Gastrocnemius medialis (tissue), 4 donors: ENCODE measurements around the gene NBEA.

Source experiments
- POLR2A ChIP-seq, 2 donors: fragments of 450-650 bp; IDR thresholded peaks; one replicate each; pipeline ENCODE4 v1.6.1; 2017; ENCODE audit warnings: antibody characterized with exemption in 2 of 2, mild to moderate bottlenecking in 2 of 2, moderate library complexity in 2 of 2
- TF ChIP-seq, protein P1 (sequence below), 5 experiments: fragments of 450-650 bp in 3 of 5; fragments of 200-600 bp in 2 of 5; sonication (generic) in 2 of 5; IDR thresholded peaks in 4 of 5; conservative IDR thresholded peaks in 1 of 5; 1 replicate in 4 of 5; 2 replicates in 1 of 5; pipeline ENCODE4 v1.5.1; 2016 to 2019; ENCODE audit warnings: antibody characterized with exemption in 5 of 5, mild to moderate bottlenecking in 3 of 5, moderate library complexity in 3 of 5

DNA sequence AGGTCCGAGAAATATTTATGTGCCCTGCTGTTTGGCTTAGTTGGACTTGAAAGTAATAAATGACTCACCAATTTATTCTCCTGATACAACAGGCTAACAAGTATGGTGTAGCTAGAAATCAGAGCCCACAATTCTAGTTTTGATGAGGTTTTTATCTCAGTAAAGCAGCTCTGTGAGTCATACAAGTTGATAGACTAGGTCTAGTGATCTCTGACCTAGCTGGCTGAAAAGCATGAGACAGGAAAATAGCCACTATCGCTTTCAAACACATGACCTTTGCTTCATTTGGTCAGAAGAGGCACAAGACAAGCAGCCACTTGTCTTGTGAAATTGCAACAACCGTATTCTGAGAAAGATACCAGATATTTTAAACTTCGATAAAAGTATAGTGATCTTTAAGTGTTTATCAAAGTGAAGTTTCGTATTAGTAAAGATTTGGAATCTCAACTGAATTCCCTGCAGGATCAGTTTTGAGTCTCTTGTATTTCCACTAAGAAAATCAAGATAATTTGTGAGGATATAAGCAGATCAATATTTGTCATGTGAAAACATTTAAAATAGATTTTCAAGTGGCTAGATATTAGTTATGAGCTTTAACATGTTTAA lies 407.7 kb downstream of the NBEA start:
- TF ChIP-seq, protein P1, sequence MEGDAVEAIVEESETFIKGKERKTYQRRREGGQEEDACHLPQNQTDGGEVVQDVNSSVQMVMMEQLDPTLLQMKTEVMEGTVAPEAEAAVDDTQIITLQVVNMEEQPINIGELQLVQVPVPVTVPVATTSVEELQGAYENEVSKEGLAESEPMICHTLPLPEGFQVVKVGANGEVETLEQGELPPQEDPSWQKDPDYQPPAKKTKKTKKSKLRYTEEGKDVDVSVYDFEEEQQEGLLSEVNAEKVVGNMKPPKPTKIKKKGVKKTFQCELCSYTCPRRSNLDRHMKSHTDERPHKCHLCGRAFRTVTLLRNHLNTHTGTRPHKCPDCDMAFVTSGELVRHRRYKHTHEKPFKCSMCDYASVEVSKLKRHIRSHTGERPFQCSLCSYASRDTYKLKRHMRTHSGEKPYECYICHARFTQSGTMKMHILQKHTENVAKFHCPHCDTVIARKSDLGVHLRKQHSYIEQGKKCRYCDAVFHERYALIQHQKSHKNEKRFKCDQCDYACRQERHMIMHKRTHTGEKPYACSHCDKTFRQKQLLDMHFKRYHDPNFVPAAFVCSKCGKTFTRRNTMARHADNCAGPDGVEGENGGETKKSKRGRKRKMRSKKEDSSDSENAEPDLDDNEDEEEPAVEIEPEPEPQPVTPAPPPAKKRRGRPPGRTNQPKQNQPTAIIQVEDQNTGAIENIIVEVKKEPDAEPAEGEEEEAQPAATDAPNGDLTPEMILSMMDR (IDR thresholded peaks at IDR 0.05 in 4 of 5, conservative IDR thresholded peaks at IDR 0.05 in 1 of 5): no peak
- no peak for TF ChIP-seq POLR2A (IDR thresholded peaks at IDR 0.05)
